Hematopoietic multipotent progenitor cell (in vitro differentiated cells): ENCODE measurements around the gene APBA1. TPM values are rescaled to one million over a fixed set of nuclear protein-coding genes. Genes with fewer than 3 reads are reported as not detected.
A peak's percentile ranks its signal among the peaks of the same experiment; 100 is the strongest.

Source experiments
- DNase-seq, 3 donors: peaks; one replicate each; pipeline ENCODE4 v3.0.0-alpha.2; 2011 to 2015; ENCODE audit warnings: low read depth in 2 of 3, low spot score in 2 of 3
- total RNA-seq: library from RNA; depleted of rRNA; stranded (reverse); fragments of >200 nt; gene quantifications from one replicate; pipeline ENCODE4 v1.2.3, GENCODE V29; 2012

Gene APBA1
- total RNA-seq, 1 donor = 0.27 TPM

DNA sequence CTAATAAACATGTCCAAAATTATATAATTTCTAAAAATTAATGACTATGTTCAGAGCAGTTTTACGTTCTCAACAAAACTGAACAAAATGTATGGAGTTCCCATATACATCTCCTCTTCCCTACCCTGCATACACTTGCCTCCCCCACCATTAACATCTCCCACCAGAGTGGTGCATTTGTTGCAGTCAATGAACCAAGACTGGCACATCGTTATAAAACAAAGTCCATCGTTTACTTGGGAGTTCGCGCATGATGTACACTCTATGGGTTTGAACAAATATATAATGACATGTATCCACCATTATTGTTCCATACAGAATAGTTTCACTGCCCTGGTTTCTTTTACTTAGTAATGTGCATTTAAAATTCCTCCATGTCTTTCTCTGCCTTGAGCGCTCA, 130.1 kb downstream of the APBA1 start:
- no peak for DNase-seq

DNA sequence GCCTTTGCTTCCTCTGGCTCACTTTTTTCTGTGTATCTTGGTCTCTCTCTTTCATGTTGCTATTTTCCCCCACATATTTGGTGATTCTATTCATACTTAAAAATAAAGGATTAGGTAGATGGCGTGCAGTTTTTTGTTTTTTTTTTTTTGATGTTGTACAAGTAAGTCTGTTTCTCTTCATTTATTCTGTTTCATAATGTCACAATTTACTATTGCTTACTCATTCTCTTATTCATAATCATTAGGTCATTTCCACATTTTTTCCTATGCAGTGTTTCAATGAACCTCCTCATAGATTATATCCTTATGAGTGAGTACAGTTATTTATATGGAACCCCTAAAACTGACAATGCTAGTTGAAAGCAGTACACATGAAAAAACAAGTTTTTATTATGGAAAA, 136.3 kb downstream of the APBA1 start:
- no peak for DNase-seq

DNA sequence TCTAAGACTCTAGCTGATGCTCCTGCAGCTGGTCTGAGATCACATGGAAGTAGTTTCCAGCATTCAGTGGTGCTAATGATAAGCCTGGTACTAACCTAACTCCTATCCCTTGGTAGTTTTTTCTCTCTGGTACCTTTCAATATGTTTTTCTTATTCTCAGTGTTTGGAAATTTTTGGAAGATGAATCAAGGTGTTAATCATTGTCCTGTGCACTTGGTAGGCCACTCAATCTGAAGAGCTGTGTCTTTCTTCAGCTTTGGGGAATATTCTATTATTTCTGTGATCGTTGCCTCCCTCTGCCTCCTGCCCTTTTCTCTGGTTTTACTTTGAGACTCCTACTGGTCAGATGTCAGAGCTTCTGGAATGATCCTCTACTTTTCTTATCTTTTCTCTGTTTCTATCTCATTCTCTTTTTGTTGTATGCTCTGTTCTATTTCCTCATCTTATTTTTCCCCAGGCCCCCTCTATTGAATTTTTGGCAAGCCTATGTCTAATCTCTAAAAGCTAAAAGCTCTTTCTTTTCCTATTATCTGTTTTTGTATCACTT, 136.8 kb downstream of the APBA1 start:
- DNase-seq = no peak

DNA sequence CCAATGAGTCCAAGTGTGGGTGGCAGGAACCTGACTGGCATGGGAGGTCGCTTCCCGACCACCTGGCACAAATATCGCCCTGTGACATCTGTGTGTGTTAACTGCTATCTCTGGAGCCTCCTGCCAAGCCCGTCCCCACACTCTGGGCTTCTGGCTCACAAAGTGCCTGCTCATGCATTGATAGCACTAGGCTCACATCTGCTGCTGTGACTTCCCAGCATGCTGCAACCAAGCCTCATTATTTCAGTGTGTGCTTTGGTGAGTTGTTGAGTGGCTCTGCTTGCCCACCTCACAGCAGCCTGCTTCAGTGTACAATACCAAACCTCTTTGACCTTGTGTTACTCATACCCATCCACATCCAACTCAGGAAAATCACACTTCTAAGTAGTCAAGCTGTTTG, 139.8 kb downstream of the APBA1 start:
- peak in 1 of 3 donors; percentile 9 for DNase-seq

DNA sequence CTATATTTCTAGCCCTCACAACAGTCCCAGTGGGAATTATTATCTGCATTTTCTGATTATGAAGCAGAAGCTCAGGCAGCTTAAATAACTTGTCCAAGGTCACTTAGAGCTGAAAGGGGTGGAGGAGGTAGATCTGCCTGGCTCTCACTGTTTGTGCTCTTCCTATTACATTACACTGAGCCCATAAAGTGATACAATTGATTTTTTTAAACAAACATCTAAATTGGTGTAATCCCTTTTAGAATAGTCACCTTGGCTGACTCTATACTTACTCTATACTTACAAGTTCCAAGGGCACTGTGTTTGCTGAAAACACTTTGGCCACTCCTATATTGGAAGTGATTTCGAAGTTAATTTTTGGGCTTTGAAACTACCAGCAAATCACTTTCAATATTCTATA, 144.7 kb downstream of the APBA1 start:
- DNase-seq = no peak

DNA sequence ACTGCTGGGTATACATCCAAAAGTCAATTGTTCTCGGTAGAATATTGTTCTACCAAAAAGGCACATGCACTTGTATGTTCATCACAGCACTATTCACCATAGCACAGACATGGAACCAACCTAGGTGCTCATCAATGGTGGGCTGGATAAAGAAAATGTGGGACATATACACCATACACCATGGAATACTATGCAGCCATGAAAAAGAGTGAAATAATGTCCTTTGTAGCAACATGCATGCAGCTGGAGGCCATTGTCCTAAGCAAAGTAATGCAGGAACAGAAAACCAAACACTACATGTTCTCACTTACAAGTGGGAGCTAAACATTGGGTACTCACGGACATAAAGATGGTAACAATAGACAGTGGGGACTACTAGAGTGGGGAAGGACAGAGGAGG, 145.5 kb downstream of the APBA1 start:
- DNase-seq = no peak

DNA sequence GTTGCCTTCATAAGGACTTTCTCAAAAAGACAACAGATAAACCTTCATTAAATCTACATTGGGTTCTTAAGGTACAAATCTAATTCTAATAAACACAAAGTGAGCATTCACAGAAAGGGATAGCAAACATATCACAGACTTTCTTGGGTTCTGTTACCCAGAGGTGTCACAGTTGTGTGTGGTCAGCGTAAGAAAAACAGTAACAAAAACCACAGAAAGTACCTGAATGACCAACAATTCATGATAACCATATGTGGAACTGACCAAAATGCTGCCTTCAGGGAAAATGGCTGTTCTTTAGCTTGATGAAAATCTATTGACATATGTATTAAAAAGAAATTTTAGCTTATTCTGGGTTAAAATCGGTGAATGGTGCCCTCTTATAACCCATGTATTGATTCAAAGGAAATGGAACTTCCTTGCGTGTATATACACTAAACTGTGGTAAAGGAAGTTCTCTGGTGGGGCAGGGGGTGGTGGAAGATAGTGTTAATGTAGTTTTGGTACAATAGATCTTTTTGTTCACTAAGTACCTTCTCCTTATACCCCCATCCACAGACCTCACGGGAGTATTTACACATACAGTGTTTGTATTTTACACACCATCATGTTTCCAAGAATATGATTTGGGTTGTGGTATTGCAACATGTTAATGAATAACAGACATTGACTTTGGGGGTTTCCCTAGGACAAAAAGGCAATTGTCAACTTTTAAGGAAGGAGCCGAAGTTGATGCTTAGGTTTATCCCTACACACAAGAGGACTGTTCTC, 152.5 kb downstream of the APBA1 start:
- no peak for DNase-seq

DNA sequence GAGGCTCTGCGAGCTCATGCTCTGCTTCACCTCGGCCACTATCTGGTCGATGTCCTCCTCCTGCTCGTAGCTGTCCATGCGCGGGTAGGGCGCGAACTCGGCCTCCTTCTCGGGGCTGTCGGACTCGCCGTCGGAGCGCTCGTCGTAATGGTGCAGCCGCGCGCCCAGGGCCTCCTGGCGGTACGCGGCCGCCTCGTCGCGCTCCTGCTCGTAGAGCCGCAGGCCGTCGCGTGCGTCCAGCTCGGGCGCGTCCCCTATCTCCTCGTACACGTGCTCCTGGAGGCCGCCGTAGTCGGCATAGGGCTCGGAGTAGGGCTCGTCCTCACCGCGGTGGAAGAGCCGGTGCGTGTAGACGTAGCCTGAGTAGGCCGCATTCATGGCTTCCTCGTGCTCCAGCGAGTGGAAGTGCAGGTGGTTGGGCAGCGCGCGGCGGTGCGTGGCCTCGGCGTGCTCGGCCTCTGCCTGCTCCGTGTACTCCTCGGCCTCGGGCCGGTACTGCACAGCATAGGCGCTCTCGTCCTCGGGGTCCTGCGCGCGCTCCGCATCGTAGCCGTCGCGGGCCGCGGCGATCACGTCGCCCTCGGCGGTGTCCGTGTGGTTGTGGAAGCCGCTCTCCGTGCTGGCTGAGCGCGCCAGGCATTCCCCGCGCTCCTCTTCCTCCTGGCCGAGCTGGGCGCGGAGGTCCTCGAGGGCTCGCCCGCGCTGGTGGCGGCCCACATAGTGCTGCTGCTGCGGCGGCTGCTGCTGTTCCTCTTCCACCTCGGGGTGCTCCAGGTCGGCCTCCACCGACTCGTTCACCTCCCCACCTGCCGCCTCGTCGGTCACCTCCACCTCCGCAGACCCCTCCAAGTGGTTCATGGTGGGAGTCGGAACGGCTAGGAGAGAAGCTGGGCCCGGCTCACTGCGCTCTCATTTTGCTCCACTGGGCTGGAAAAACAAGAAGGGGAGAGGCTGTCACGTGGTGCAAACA, 155.5 kb downstream of the APBA1 start:
- no peak for DNase-seq

DNA sequence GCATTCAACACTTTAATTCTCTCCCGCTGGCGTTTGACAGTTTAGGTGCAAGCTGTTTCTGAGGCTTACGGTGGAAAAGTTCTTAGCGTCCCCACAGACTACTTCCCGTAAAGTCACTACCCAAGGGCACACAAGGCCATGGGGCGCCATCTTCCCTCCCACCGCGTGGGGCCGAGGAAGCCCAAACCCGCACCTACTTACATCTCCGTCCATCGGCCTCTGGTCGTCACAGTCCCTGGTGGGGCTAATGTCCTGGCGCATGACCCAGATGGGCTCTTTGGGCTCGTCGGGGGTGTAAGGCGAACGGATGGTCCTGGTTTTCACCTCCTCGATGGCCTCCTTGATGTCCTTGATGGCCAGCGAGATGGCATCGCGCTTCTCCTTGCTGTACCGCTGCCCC, 156.4 kb downstream of the APBA1 start:
- no peak for DNase-seq

DNA sequence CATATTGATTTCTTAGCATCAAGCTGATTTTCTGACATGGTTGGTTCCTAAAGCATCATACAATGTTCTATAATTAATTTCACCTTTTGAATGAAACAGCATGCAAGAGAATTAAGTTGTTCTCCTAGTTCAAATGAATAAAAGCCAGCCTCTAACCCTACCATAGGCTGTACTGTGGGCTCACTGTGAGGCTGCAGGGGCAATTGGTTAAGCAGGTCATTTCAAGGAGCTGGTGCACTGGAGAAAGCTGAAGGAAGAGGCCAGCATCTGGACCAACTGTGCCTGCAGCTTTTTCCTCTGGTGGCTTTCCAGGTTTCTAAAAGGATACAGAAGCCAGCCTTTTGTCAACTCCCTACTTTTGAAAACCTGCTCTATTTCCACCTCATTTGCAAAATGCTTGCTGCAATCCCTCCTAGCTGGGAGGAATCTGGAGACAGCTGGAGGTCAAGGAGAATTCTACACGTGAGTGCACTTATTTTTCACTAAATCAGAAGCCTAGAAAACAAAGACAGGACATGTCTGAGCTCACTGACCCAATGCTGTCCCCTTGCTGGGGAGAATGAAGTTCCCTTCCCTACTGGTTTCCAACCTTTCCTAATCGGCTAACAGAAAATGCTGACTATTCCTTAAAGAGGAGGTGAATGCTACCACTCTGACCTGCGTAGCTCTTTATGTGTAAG, 158.9 kb downstream of the APBA1 start:
- DNase-seq = no peak

DNA sequence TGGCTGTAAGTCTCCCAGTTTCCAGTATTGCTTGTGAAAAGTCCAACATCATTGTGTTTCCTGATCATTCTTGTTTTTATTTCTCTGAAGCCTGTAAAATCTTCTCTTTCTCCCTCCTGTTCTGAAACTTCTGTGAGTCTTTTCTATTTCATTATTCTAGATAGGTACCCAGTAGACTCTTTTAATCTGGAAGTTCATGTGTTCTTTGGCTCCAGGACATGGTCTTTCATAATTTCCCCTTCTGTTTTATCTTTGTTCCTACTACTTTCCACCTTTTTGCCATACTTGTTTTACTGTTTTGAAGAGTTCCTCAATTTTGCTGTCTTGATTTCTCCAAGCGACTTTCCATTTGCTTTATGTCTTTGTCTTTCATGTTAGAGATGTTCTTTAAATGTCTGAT, 168.1 kb downstream of the APBA1 start:
- DNase-seq = no peak

DNA sequence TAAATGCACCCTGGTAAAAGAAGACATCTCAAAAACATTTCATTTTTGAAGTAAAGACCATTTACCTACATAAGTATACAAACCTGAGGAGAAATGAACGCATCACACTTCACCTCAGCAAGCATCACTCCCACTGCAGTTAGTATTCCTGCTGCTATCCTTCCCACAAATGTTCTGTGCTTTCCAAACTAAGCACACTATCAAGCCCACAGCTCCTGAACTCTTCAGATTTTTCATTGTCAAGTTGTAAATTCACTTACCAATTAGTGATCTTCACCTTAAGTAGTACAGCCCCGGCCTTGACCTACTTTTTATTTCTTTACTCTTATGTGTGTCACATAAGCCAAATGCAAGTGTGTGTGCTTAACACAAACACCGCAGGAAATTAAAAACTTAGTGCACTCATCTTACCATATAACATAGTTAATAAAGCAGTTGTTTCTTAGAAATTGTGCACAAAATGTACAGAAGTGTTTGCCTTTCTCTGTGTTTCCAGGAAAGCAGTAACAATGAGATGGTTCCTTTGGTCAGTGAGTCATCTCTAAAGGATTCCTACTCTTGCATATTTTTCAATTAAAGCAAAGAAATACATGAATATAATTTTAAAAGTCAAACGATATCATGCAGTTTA, 169.4 kb downstream of the APBA1 start:
- DNase-seq = no peak

DNA sequence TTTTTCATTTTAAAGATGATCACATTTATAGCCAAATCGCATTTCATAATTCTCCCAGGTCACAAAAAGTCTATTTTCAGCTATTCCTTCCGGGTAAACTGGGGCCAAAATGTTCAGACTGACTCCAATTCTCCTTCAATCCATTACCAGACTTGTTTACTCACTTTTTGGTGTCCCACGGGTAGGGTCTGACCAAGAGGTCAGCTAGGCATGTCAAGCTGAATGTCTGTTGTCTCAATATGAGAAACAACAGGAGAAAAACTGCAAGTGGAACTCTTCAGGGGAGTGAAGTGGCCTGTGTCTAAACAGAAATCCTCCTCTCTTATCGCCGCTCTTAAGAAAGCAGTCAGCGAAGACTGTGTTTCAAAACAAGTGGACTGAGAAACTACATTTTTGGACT, 171.3 kb downstream of the APBA1 start:
- DNase-seq = no peak

DNA sequence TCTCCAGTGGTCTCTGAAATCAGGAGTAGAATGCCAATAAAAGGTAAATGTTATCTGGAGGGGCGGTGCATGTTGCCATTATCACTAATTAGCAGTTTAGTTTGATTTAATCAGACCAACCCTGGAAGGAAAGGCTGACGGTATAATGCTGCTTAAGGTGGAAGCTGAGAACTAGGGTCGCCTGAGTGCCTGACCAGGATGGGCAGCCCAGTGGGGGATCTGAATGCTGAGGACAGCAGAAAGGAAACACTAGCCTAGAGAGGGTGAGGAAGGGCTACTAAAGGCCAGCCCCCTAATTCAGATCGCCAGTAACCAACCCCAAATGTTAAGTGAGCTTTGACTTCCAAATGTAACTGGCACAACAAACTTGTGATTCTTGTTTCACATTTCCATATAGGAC, 172.2 kb downstream of the APBA1 start:
- DNase-seq = no peak

DNA sequence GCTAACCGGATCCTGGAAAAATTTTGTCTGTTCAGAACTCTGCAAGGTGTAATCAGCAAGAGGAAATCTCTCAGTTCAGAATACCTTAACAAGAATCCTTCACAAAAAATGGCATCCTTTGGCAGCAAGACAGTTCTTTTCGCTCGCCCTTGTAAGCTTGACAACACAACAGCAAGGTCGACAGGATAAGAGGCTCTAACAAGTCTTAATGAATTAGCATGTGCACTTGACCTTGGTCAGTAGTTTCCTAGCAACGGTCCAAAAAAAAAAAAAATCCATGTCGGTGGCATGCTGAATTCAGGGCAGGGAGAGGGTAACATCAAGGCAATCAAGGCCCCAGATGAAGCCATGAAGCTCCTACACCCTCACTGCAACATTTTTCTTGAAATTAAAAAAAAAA, 172.8 kb downstream of the APBA1 start:
- DNase-seq = no peak

DNA sequence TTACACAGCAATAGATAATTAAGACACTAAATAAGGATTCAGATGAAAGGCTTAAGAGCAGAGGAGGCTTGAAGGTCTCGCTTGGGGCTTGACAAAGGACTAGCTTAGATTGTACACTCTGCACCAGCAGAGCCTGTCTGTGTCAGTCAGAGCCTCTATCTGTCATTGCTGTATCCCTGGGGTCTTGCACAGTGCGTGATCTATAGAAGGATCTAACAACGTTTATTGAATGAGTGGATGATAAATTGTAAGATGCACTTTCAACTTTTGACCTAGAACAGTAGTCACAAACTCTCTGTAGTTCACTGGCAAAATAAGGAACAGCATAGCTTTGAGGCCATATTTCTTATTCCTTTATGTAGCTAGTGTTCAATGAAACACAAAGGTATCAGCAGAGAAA, 173.7 kb downstream of the APBA1 start:
- no peak for DNase-seq

DNA sequence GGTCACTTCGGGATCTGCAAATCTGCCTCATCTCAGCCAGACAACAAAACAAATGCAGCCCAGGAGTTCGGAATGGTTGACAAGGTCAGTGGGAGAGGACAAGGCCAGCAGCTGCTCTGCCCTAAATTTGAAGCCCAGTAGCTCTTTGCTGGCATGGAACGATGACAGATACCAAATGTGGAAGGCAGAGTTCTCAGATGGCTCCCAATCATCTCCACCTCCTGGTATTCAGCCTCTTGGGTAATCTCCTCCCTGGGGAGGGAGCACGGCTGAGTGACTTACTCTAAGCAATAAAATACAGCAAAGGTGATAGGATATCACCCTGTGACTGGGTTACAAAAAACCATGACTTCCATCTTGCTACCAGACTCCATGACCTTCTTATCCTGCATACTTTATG, 174.4 kb downstream of the APBA1 start:
- no peak for DNase-seq

DNA sequence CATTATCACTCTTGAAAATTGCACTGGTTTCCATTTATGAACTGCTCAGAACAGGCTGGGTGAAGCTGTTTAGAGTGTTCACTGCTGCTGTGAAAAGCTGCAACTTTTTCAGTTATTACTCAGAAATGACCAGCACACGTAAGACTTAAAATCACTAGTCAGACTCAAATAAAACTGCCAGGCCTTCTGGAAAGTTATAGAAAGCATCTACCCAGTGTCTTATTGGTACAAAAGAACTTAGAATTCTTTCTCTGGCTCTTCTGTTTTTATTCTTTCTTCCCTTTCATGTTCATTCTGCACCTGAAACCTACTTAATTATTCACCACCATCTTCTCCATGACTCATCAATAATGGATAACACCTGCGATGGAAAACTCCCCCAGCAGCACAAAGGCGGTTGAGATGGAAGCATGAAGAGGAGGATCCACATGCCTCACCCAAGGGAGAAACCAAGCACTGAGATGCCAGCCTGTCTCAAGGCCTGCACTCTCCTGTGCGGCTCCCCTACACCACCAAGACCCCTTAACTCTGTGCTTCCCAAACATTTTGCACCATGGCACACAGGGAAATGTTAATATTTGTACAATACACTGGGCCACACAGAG, 175.2 kb downstream of the APBA1 start:
- DNase-seq = no peak

DNA sequence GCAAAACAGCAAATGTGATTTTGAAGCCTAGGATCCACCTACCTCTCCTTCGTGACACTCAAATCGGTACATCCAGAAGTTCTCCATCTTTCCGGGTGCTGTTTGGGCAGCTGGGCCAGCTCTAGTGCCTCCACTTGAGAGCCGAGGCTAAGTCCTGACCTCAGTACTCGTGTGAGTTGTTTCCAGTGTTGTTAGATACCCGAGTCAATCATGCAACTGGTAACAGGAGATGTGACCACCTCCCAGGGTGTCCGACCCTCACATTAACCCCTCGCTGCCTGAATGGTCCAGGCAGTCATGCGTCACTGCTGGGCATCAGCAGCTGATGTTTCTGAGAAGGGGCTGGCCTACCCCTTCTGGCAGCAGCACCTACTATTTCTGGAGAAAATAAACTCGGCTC, 176.9 kb downstream of the APBA1 start:
- DNase-seq = no peak

DNA sequence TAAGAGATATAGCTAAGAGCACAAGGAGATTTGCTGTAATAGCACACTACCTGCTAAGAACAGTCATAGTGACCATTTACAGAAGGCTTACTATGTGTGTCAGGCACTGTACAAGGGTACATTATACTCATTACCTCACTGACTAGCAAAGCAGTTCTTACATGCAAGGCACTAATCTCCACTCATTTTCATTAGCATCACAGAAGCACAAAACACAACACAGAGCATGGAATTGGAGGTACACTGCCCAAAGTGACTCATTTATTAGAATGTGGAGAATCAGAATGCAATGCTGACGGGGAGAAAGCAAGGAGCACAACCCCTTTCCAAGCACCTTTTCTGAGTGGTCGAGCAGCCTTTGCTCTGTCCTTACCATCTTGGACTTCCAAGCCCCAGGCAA, 177.4 kb downstream of the APBA1 start:
- DNase-seq = no peak
